HUES6 (cell line): ENCODE measurements around the gene RBM25.

Experiments
- H3K27ac ChIP-seq: 2 replicates; pipeline ENCODE4 v1.7.0; 2013; ENCODE audit warnings: low read depth, mild to moderate bottlenecking, low read length, inconsistent platforms
- H3K27me3 ChIP-seq: 2 replicates; pipeline ENCODE4 v1.6.1; 2013; ENCODE audit warnings: low read length; ENCODE audit not compliant: control insufficient read depth, insufficient read depth
- H3K36me3 ChIP-seq: 2 replicates; pipeline ENCODE4 v1.6.1; 2013; ENCODE audit warnings: low read length; ENCODE audit not compliant: control insufficient read depth, insufficient read depth
- H3K4me1 ChIP-seq: 2 replicates; pipeline ENCODE4 v1.6.1; 2013; ENCODE audit warnings: low read length; ENCODE audit not compliant: control insufficient read depth, insufficient read depth
- H3K4me3 ChIP-seq: 2 replicates; pipeline ENCODE4 v1.5.1; 2013; ENCODE audit warnings: low read depth, low read length
- H3K9ac ChIP-seq: one replicate; pipeline ENCODE4 v1.6.1; 2013; ENCODE audit warnings: mild to moderate bottlenecking, low read length
- H3K9me3 ChIP-seq: 2 replicates; pipeline ENCODE4 v1.6.1; 2013; ENCODE audit warnings: low read depth, low read length; ENCODE audit not compliant: control insufficient read depth, insufficient read depth

RBM25 gene

GRCh38 chr14:73142216-73142615 is 83.9 kb downstream of the RBM25 start:
- no peak overlapping the region for H3K9ac ChIP-seq
- H3K9me3 ChIP-seq = no peaks in the 10 kb centered on the region
- peaks cover 6% of the 10 kb centered on the region for H3K4me1 ChIP-seq
- no peak overlapping the region for H3K4me3 ChIP-seq
- no peaks in the 10 kb centered on the region for H3K27me3 ChIP-seq
- 0 out of 2 replicates have a peak, but pooled peaks cover 2% of the 10 kb centered on the region for H3K36me3 ChIP-seq
- no peak overlapping the region for H3K27ac ChIP-seq

GRCh38 chr14:73143003-73143402 is 84.7 kb downstream of the RBM25 start:
- Histone ChIP-seq H3K27me3 (no peaks in the 10 kb centered on the region), H3K4me3 (no peak overlapping the region), H3K27ac (no peak overlapping the region), H3K4me1 (peaks cover 3% of the 10 kb centered on the region; the same call in 1 of the 2 replicates), H3K9me3 (no peaks in the 10 kb centered on the region), H3K36me3 (peaks cover 6% of the 10 kb centered on the region), H3K9ac (no peak overlapping the region)

GRCh38 chr14:73143617-73144016 is 85.3 kb downstream of the RBM25 start:
- H3K27ac ChIP-seq = no peak overlapping the region
- no peaks in the 10 kb centered on the region for H3K27me3 ChIP-seq
- no peaks in the 10 kb centered on the region for H3K9me3 ChIP-seq
- H3K36me3 ChIP-seq = peaks cover 12% of the 10 kb centered on the region
- H3K9ac ChIP-seq = no peak overlapping the region
- no peak overlapping the region for H3K4me3 ChIP-seq
- peaks cover 3% of the 10 kb centered on the region; the same call in 1 of the 2 replicates for H3K4me1 ChIP-seq

- Histone ChIP-seq H3K4me1 (peaks cover 3% of the 10 kb centered on the region; the same call in 1 of the 2 replicates), H3K9me3 (no peaks in the 10 kb centered on the region), H3K27me3 (no peaks in the 10 kb centered on the region)
These were observed 87.0 kb downstream of the RBM25 start for GRCh38 chr14:73145371-73145770.

GRCh38 chr14:73146111-73146510 is 87.8 kb downstream of the RBM25 start:
- Histone ChIP-seq H3K36me3 (peaks cover 29% of the 10 kb centered on the region), H3K4me1 (peaks cover 3% of the 10 kb centered on the region; the same call in 1 of the 2 replicates), H3K9me3 (no peaks in the 10 kb centered on the region), H3K27ac (no peak overlapping the region), H3K9ac (no peak overlapping the region), H3K27me3 (no peaks in the 10 kb centered on the region), H3K4me3 (no peak overlapping the region)

More at GRCh38 chr14:73145371-73145770, 87.0 kb downstream of the RBM25 start:
- no peak overlapping the region for H3K4me3 ChIP-seq
- H3K9ac ChIP-seq = no peak overlapping the region
- H3K36me3 ChIP-seq = peaks cover 27% of the 10 kb centered on the region
- H3K27ac ChIP-seq = no peak overlapping the region

- Histone ChIP-seq H3K4me3 (no peak overlapping the region), H3K27me3 (no peaks in the 10 kb centered on the region), H3K9ac (no peak overlapping the region), H3K36me3 (peaks cover 43% of the 10 kb centered on the region), H3K4me1 (no peaks in the 10 kb centered on the region), H3K9me3 (no peaks in the 10 kb centered on the region), H3K27ac (no peak overlapping the region)
These were observed 91.4 kb downstream of the RBM25 start for GRCh38 chr14:73149753-73150152.

GRCh38 chr14:73153272-73153671 is 94.9 kb downstream of the RBM25 start:
- H3K27me3 ChIP-seq = no peaks in the 10 kb centered on the region
- H3K9ac ChIP-seq = no peak overlapping the region
- H3K36me3 ChIP-seq = peaks cover 49% of the 10 kb centered on the region
- H3K27ac ChIP-seq = no peak overlapping the region
- H3K9me3 ChIP-seq = no peaks in the 10 kb centered on the region
- H3K4me1 ChIP-seq = no peaks in the 10 kb centered on the region
- H3K4me3 ChIP-seq = no peak overlapping the region

- Histone ChIP-seq H3K36me3 (peaks cover 52% of the 10 kb centered on the region), H3K4me3 (no peak overlapping the region), H3K27me3 (no peaks in the 10 kb centered on the region), H3K4me1 (no peaks in the 10 kb centered on the region), H3K9ac (no peak overlapping the region), H3K9me3 (no peaks in the 10 kb centered on the region), H3K27ac (no peak overlapping the region)
These were observed 103.9 kb downstream of the RBM25 start for GRCh38 chr14:73162251-73162650.

GRCh38 chr14:73166399-73166798 is 108.1 kb downstream of the RBM25 start:
- H3K36me3 ChIP-seq = peaks cover 61% of the 10 kb centered on the region
- H3K4me3 ChIP-seq = no peak overlapping the region
- no peaks in the 10 kb centered on the region for H3K27me3 ChIP-seq
- no peak overlapping the region for H3K27ac ChIP-seq
- no peaks in the 10 kb centered on the region for H3K9me3 ChIP-seq
- H3K9ac ChIP-seq = no peak overlapping the region
- peaks cover 25% of the 10 kb centered on the region for H3K4me1 ChIP-seq

GRCh38 chr14:73167727-73168126 is 109.4 kb downstream of the RBM25 start:
- H3K27me3 ChIP-seq = no peaks in the 10 kb centered on the region
- H3K9ac ChIP-seq = no peak overlapping the region
- H3K9me3 ChIP-seq = no peaks in the 10 kb centered on the region
- peaks cover 72% of the 10 kb centered on the region for H3K36me3 ChIP-seq
- H3K27ac ChIP-seq = no peak overlapping the region
- H3K4me3 ChIP-seq = no peak overlapping the region
- peaks cover 25% of the 10 kb centered on the region for H3K4me1 ChIP-seq

- no peak overlapping the region for H3K4me3 ChIP-seq
- no peak overlapping the region for H3K27ac ChIP-seq
- H3K9me3 ChIP-seq = no peaks in the 10 kb centered on the region
- H3K36me3 ChIP-seq = peaks cover 75% of the 10 kb centered on the region
- no peak overlapping the region for H3K9ac ChIP-seq
- H3K27me3 ChIP-seq = no peaks in the 10 kb centered on the region
- peaks cover 25% of the 10 kb centered on the region for H3K4me1 ChIP-seq
These were observed 109.9 kb downstream of the RBM25 start for GRCh38 chr14:73168274-73168673.

- no peaks in the 10 kb centered on the region for H3K27me3 ChIP-seq
- H3K36me3 ChIP-seq = peaks cover 75% of the 10 kb centered on the region
- no peak overlapping the region for H3K4me3 ChIP-seq
- H3K4me1 ChIP-seq = peaks cover 25% of the 10 kb centered on the region
- no peaks in the 10 kb centered on the region for H3K9me3 ChIP-seq
- no peak overlapping the region for H3K9ac ChIP-seq
- no peak overlapping the region for H3K27ac ChIP-seq
These were observed 110.4 kb downstream of the RBM25 start for GRCh38 chr14:73168691-73169090.
